HG02763 (cell line): ENCODE results near the gene OPCML.

Experiments
- ATAC-seq: cut with Tn5 transposase; IDR thresholded peaks from one replicate; pipeline ENCODE4 v1.9.1; 2021; ENCODE audit warnings: mild to moderate bottlenecking, moderate library complexity; ENCODE audit not compliant: unreplicated experiment

Gene OPCML

DNA sequence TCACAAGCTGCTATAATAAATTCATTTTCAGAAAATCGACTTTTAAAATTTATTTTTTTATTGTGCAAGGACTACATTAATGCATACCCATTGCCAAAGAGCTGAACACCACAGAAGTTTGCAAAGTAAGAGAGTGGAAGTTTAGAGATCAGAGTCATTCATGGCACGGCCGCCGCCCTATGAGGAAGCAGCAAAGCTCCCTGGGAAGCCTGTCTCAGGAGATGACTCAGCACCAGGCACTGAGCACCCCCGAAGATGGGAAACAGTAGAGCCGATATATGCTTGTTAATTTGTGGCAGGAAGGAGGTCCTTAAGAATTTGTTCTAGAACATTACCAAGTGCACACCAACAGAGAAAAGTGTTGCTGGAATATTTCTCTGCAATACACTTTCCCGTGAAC, 693.7 kb downstream of the OPCML start:
- no peak for ATAC-seq

DNA sequence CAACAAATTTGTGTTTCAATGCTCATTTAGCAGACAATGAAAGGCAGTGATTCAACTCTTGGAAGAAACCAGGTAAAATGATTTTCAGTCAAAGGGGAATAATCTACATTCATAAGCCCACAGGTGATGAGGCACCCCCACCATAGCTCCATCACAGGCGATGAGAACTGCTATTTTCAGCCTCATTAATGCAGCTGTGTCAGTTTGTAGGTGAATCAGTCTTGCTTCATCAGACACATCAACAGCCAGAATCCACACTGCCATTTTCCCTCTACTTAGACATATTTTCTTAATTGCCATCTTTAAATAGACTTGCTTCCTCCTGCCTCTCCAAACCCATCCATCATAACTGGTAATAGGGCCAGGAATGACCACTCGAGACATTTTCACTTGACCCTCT, 701.0 kb downstream of the OPCML start:
- ATAC-seq, result no peak

DNA sequence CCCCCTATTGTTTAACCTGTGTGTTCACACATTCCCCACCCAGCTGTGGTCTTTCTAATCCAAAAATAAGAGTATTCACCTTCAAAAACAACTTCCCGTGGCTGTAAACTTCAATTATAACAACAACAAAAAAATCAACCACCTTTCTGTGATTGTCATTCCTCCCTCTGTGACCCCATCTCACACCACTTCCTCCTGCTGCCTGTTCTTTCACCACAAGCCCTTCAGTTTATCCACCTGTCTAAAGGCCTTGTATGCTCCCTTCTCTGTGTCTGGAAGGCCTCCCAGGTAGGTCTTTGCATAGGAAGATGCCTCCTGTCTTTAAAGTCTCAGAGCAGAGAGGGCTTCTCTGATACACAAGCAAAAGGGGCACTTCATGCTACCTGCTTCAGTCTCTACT, 707.7 kb downstream of the OPCML start:
- no peak for ATAC-seq

DNA sequence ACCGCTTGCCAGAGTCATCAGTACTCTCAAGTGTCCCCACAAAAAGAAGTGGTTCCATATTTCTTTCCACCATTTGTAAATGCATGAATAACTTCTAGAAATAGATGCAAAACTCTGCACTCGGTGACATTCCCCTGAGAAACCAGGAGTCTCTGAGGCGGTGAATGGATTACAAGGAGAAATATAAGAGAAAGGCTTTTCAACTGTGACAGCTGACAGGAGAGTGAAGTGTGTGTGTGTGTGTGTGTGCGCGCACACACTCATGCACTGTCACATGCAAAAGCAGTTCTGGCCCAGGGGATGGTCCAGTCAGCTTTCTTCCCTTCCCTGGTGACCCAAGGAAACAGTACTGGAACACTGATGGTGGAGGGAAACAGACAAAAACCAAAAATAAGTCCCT, 710.0 kb downstream of the OPCML start:
- ATAC-seq, result no peak

DNA sequence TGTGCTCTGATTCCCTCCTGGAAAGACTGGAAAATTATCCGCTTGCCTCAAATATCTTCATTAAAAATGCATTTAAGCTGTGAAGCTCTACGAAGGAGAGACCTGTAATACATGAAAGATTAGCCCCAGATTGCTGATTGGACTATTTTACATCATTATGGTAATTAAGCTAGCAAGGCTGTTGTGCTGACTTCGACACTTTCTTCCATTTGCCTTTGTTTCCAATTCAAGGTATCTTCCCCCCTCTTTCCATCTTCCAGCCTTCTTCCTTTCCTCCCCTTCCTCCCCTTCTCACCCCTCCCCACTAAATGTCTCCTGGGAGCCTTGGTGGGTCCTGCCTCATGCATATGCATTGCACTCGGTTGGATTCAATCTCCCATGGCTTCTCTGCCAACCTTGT, 710.8 kb downstream of the OPCML start:
- no peak for ATAC-seq

DNA sequence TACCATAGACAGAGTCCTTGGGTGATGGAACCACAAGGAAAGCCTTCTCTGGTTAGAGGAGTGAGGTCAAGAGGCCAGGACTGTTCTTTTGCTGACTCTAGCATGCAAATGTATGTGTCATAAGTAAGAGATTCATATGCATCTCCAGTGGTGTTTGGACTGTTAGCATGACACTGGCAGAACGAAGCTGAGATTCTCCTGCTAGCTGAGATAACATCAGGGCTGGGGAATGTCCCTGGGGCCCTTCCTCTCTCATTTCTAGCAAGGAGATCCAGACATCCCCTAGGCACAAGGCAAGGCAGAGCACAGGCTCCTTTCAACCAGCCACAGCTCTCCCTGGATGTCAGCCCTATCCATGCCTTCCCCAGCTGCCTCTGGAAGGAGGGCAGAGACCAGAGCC, 711.3 kb downstream of the OPCML start:
- no peak for ATAC-seq

DNA sequence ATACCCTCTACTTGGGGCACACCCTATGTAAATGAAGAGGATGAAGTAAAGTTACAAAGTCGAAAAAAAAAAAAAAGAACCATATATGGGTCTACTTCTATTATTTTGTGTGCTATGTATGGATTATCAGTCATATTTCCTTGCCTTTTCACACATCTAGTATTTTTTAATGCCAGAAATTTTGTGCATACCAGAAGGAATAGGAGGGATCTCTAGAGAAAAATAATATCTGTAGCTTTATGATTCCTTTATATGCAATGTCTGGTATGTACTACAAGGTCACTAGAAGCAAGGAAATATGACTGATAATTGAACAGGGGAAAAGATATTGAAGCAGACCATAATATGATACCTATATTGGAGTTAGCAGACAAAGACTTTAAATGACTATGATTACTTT, 713.4 kb downstream of the OPCML start:
- ATAC-seq, result no peak

DNA sequence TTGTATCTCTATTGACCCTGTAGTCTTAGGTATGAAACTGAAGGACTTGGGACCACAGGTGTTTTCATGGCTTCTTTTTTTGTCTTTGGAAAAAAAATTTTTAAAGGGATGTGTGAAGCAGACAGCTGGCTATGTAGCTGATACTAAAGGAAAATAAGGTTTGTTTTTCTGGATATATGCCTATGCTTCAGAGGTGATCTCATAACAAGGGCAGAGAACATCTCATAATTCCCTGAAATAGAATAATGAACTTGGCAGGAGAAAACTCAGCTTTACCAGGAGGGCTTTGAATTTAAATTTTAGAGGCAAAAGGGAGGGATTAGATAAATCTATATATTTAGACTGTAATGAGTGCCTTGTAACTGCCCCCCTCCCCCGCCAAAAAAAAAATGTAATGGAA, 714.9 kb downstream of the OPCML start:
- ATAC-seq, result no peak

DNA sequence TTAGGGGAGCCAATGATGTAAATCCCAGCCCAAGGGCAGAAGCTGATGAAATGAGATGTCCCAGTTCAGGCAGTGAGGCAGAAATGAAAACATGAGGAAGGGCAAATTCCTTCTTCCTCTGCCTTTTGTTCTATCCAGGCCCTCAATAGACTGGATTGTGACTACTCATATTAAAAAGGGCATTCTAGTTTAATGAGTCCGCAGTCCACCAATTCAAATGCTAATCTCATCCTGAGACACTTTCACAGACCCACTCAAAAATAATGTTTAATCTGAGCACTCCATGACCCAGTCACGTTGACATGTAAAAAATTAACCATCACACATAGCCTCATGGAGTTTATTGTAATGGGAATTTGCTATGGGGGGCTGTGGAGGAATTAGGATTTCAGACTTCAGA, 717.9 kb downstream of the OPCML start:
- ATAC-seq, result no peak

DNA sequence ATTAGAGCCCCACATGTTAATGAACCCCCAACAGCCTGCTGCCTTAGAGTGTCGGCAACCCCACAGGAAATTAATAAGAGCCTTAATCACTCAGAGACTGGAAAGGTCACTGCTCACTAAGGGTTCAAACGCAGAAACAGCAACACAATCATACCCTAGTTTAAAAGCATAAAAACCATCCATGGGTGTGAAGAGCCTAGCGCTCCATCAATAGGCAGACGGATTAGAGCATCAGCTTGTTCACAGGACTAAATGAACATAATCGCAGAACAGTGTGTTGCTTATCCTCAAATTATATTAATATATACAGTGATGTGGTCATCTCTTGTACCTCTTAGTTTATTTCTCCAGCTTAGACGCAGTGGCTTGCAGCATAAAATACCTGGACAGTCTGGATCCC, 720.7 kb downstream of the OPCML start:
- no peak for ATAC-seq

DNA sequence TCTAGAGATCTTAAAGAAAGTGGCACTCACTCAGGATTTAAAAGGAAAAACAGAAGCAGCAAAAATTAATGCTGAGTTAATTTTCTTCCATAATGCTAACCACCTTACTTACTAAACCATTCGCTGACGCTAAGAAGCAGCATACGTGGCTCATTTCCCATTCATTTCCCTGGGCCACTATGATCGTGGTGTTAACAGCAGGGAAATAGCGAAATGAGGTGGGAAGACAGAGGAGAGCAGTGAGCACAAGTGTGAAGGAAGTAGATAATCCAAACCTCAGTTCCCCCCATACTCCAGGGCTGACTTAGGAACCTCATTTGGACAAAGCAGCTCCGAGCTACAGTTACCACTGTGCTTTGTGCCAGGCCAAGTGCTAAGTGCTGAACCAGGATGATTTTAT, 723.2 kb downstream of the OPCML start:
- ATAC-seq, result no peak

DNA sequence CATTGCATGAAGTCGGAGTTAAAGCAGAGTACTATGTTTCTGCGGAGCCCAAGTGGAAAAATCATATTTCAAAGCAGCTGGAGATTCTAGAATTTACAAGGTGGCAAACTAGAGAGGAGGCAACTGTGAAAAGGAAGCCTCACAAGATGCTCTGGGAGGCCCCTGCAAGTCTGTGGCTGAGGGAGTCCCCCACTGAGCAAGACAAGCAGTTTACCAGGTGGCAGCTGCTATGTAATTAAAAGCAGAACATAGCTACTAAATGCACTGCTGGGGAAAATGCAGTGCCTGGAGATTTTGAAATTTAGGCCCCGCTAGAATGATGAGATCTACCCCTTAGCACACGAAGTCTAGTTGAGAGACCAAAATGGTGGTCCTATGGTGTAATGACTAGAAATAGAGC, 728.0 kb downstream of the OPCML start:
- no peak for ATAC-seq

DNA sequence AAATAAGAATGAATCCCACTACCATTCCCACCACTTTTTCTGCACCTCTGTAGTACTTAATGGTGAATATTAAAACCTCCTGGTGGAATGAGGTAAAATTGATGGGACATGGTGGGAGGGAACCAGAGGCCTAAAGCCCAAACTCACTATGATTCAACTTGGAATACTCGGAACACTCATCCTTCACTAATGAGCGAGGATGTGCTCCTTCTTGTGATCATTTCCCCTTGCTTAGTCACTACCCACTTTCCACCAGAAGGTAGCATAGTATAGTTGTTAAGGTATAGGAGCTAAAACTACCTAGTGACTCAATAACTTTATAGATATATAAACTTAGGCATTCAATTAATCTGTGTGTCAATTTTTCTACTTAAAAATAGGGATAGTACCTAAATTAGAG, 728.9 kb downstream of the OPCML start:
- ATAC-seq, result no peak

DNA sequence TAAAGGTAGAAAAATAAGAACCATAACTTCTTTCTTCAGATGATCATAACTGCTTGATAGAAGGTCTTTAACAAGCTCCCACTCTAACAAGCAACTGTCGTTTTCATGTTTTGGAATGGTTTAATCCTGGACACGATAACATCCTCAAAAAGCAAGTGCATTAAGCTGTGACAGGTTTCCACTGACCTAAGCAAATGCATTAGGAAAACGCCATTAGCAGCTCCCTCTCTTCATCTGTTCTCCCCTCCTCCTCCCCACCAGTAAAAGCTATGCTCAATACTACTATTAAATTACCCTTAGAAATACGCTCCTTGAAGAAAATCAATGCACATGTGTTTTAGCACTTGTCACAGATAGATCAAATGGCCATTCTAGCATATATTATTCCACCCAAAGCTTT, 729.4 kb downstream of the OPCML start:
- ATAC-seq, result no peak

DNA sequence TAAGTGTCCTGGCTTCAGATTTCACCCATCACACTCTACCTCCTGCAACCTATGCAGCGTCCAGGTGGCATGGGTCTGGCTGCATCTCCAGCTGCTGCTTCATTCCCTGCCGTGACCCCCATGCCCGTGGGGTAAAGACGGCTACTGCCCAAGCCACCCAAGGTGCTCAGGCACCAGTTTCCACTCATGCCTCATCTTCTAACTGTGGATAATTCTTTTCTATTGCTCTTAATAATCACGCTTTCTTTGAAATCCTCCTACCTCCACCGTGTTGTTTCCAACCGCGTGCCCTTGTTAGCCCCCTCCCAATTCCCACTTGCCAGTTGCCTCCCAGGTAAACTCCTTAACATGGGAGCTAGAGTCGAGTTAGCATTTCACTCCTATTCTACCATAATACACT, 738.5 kb downstream of the OPCML start:
- ATAC-seq, result no peak

DNA sequence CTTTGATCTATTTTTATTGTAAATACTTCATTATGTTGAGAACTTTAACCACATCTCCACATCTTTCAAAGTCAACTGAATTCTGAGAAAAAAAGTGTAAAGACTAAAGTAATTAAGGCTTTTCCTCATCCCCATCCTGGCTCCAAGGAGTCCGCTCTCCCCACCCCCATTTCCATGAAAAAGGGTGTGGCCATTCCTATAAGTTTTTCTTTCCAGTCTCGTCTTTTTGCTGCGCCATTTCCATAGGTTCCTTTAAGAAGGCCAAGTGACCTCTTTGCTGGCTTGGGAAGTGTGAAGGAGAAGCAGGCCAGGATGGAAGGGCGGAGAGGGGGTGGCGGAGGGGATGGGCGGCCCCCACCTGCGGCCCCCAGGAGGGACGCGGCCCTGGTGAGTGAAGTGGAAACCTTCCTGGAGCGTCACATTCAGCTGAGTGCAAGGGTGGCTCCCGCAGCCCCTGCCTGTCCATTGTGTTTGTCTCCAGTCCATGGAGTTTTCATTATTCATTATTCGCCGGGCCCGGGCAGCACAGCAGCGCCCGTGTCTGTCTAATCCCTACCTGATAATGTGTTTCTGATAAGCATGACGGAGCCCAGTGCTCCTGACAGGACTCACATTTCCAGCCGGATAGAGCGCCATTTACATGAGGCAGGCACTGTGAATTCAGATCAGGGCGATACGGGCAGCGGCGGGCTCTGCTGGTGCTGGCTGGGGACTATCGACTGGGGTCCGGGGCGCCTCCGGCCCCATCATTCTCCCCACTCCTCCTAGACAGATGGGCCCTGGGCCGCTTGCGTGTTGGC, 739.8 kb downstream of the OPCML start:
- no peak for ATAC-seq

DNA sequence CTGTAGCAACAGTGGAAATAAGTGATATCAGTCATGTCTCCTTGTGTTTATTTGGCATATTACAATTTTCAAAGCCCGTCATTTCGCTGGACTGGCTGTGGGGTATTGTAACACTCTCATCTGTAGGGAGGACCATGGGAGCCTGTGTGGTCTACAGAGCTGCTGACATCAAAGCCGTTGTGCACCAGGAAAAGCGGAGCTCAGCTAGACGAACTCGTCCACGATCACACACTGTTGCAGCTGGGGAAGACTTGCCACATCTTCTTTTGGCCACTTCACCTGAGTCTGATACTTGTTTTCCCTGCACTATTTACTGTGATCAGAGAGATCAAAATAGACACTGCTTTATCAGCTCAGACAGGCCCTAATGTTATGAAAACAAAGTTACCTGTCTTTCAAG, 741.3 kb downstream of the OPCML start:
- no peak for ATAC-seq

DNA sequence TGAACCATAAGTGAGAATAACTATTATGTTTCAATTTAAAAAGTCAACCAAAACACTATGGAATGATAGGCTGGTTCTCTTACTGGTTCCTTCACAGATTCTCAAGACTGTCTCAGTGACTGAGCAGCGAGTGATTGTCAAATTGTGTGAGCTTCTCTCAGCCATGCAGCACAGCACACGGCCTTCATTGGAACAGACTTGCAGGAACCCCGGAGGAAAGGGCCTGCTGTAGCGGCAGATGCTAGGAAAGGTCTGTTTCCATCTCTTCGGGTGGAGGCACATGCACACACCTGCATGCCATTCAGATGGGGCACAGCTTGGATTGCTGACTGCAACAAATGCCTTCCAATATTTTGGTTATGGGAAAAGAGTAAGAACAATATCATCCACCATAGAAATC, 741.8 kb downstream of the OPCML start:
- ATAC-seq, result no peak

DNA sequence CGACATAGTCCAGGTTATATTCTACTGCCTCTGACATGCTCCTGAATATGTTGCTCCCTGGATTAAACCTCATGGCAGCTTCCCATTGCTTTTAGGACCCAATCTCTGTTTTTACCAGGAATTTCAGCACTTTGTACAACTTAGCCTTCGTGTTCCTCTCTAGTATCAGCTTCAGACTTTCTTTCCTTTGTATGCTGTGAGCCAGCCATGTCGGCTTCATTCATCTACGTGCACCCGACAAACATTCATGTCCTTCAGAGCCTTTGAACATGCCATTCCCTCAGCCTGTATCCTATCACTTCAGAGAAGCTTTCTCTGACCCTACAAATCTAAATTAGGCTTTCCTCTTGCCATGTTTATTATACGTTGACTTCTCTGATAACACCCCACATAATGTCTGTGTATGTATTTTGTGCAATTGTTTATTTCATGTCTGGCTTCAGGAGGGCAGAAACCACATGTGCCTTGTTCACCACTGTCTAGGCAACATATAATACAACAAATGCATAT, 743.4 kb downstream of the OPCML start:
- ATAC-seq, result no peak

DNA sequence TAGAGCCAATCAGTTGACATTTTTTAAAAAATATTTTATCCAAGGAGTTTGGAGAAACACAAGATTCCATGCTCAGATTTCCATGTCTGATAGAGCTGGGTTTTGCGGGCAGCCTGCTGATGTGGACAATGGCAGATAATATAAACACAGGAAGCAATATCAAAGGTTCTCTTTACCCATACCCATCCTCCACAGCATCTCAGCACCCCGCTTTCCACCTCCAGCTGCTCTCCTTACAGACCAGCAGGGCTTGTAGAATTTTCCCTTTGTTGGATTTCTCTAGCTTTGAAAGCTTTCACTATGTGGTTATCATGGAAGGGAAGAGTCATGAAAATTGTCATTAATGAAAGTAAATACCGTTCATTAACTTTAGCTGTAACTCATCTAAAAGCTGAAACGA, 746.4 kb downstream of the OPCML start:
- no peak for ATAC-seq

DNA sequence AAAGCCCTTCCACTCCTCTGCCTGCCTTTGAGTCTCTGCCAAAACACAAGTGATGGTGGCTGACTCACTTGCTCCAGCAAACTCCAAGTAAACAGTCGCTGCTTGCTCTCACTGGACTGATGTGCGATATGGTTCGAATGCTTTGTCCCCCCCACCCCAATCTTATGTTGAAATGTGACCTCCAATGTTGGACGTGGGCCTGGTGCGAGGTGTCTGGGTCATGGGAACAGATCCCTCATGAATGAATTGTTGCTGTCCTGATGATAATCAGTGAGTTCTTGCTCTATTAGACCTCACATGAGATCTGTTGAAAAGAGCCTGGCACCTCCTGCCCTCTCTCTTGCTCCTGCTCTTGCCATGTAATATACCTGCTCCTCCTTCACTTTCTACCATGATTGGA, 747.9 kb downstream of the OPCML start:
- no peak for ATAC-seq

DNA sequence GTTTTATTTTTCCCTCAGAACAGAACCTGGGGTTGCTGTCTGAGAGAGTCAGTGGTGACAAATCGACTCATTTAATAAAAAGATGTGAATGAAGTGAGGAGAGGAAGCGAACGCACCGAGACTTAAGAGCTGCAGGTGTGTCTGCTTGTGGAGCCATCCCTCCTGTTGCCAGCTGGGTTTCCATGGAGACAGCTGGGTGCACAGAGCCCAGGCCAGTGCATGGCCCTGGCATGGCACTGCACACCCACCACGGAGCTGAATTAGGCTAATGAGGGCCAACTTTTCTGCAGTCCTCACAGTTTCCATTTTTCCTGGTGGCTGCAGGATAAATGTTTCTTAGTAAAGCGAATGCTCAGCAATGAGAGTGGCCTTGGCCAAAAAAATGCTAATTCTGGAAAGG, 750.2 kb downstream of the OPCML start:
- no peak for ATAC-seq

DNA sequence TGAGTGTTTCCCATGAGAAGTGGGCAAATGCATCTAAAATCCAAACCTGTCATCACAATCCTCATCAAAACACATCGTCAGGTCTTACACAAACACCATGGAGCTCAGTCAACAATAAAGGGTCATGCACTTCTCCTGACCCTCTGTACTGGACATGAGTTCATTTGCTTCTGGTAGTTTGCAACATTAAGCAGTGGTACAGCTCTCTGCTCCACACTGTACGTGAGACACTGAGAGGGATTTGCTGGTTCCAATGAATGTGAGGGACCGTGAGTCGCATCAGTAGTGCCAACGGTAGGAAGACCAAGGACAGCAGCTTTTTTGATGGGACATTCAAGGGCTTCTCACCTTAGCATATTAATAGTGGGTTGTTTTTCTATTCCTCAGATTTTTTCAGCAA, 752.3 kb downstream of the OPCML start:
- ATAC-seq, result no peak
